NCI-H1105 treated with DMSO at 0.1 percent for 48 hours (cell line): ENCODE measurements around the gene AFAP1L2.

Experiments used
- DNase-seq: peaks from one replicate; lab custom pipeline; 2025; lab: John Stamatoyannopoulos, UW

Gene AFAP1L2

GRCh38 chr10:114404171-114405010 is at the start of gene AFAP1L2:
TSS of gene AFAP1L2 (minus strand) at chr10:114404502. CDS start at chr10:114404455, 47 bp downstream.
- DNase-seq = no peak

- no peak for DNase-seq
These were observed 49.3 kb upstream of the AFAP1L2 start for GRCh38 chr10:114453576-114453975.

- no peak for DNase-seq
These were observed 44.6 kb upstream of the AFAP1L2 start for GRCh38 chr10:114448897-114449296.

- DNase-seq = no peak
These were observed 41.0 kb upstream of the AFAP1L2 start for GRCh38 chr10:114445332-114445731.

- DNase-seq = no peak
These were observed 40.5 kb upstream of the AFAP1L2 start for GRCh38 chr10:114444819-114445218.

- DNase-seq = no peak
These were observed 37.9 kb upstream of the AFAP1L2 start for GRCh38 chr10:114442091-114442630.

- no peak for DNase-seq
These were observed 36.8 kb upstream of the AFAP1L2 start for GRCh38 chr10:114441107-114441506.

GRCh38 chr10:114437473-114438292 is 33.4 kb upstream of the AFAP1L2 start:
- DNase-seq = no peak

- no peak for DNase-seq
These were observed 32.6 kb upstream of the AFAP1L2 start for GRCh38 chr10:114436941-114437340.

- no peak for DNase-seq
These were observed 28.3 kb upstream of the AFAP1L2 start for GRCh38 chr10:114432566-114433093.

- DNase-seq = no peak
These were observed 27.3 kb upstream of the AFAP1L2 start for GRCh38 chr10:114431414-114432135.

- no peak for DNase-seq
These were observed 26.5 kb upstream of the AFAP1L2 start for GRCh38 chr10:114430688-114431413.

GRCh38 chr10:114429581-114430335 is 25.5 kb upstream of the AFAP1L2 start:
- no peak for DNase-seq

- DNase-seq = no peak
These were observed 23.0 kb upstream of the AFAP1L2 start for GRCh38 chr10:114427124-114427852.

GRCh38 chr10:114426476-114426875 is 22.2 kb upstream of the AFAP1L2 start:
- no peak for DNase-seq

- DNase-seq = no peak
These were observed 16.6 kb upstream of the AFAP1L2 start for GRCh38 chr10:114420811-114421485.

GRCh38 chr10:114418109-114418508 is 13.8 kb upstream of the AFAP1L2 start:
- no peak for DNase-seq

GRCh38 chr10:114412907-114413797 is 8.8 kb upstream of the AFAP1L2 start:
- DNase-seq = no peak
